DMS114 treated with DMSO at 0.1 percent for 48 hours (cell line): ENCODE measurements around the gene ETFBKMT.
"Not testable (repeated sequence)": the region's sequence is repeated elsewhere in the genome, so short reads cannot be mapped to it uniquely, and the experiment has no call there.

Experiments used
- DNase-seq: peaks from one replicate; lab custom pipeline; 2025; ENCODE audit not compliant: unreplicated experiment; lab: John Stamatoyannopoulos, UW

ETFBKMT gene

DNA sequence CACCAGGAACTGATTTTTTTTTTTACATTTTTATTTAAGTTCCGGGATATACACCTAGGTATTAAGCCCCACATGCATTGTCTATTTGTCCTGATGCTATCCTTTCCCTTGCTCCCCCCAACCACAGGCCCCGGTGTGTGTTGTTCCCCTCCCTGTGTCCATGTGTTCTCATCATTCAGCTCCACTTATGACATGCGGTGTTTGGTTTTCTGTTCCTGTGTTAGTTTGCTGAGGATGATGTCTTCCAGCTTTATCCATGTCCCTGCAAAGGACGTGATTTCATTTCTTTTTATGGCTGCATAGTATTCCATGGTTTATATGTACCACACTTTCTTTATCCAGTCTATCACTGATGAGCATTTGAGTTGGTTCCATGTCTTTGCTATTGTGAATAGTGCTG, 57.5 kb downstream of the ETFBKMT start:
- DNase-seq: not testable (repeated sequence)

DNA sequence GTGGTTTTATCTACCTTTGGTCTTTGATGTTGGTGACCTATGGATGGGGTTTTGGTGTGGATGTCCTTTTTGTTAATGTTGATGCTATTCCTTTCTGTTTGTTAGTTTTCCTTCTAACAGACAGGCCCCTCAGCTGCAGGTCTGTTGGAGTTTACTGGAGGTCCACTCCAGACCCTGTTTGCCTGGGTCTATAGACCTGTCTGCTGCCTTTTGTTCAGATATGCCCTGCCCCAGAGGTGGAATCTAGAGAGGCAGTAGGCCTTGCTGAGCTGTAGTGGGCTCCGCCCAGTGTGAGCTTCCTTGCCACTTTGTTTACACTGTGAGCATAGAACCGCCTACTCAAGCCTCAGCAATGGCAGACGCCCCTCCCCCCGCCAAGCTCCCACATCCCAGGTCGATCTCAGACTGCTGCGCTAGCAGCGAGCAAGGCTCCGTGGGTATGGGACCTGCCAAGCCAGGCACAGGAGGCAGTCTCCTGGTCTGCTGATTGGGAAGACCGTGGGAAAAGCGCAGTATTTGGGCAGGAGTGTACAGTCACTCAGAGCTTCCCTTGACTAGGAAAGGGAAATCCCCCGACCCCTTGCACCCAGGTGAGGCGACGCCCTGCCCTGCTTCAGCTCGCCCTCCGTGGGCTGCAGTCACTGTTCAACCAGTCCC, 59.2 kb downstream of the ETFBKMT start:
- DNase-seq: not testable (repeated sequence)

DNA sequence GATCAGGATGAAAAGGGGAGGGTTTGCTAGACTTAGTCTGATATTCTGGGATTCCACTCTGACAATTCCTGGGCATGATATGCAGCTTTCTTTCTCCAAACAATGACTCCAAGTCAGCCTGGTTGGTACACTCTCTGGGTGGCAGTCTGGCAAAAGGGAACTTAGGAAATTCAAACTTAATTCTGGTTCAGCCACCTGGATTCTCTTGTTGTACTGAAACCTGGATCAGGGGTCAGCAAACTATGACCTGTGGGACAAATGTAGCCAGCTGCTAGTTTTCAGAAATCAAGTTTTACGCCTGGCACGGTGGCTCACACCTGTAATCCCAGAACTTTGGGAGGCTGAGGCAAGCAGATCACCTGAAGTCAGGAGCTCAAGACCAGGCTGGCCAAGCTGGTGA, 63.1 kb downstream of the ETFBKMT start:
- no peak for DNase-seq
